H9 (cell line): ENCODE results near the gene CDC42EP1. TPM values are rescaled to one million over a fixed set of nuclear protein-coding genes. Genes with fewer than 3 reads are reported as not detected.

Source experiments
- DNase-seq: peaks from one replicate; pipeline ENCODE4 v3.0.0-alpha.2; 2017
- H2AFZ ChIP-seq: one replicate; pipeline ENCODE4 v1.6.1; 2013; ENCODE audit warnings: mild to moderate bottlenecking, low read length, control low read depth, moderate library complexity
- H2AK5ac ChIP-seq: 2 replicates; pipeline ENCODE4 v1.6.1; 2013; ENCODE audit warnings: low read length, control low read depth, mixed read lengths; ENCODE audit not compliant: insufficient read length
- H2BK120ac ChIP-seq: one replicate; pipeline ENCODE4 v1.6.1; 2013; ENCODE audit warnings: low read depth, mild to moderate bottlenecking, low read length, control low read depth, inconsistent platforms; ENCODE audit not compliant: poor library complexity, severe bottlenecking
- H2BK12ac ChIP-seq: 2 replicates; pipeline ENCODE4 v1.6.1; 2013; ENCODE audit warnings: low read length, control low read depth, mixed read lengths, low read depth; ENCODE audit not compliant: insufficient read length
- H2BK15ac ChIP-seq: 2 replicates; pipeline ENCODE4 v1.6.1; 2013; ENCODE audit warnings: low read depth, low read length, control low read depth
- H2BK20ac ChIP-seq: one replicate; pipeline ENCODE4 v1.6.1; 2013; ENCODE audit warnings: low read depth, mild to moderate bottlenecking, low read length, control low read depth, inconsistent platforms; ENCODE audit not compliant: poor library complexity, severe bottlenecking
- H2BK5ac ChIP-seq: 2 replicates; pipeline ENCODE4 v1.6.1; 2013; ENCODE audit warnings: low read length, control low read depth, mixed read lengths; ENCODE audit not compliant: insufficient read length
- H3K14ac ChIP-seq: 2 replicates; pipeline ENCODE4 v1.6.1; 2013; ENCODE audit warnings: low read length, control low read depth; ENCODE audit not compliant: insufficient read depth
- H3K18ac ChIP-seq: 2 replicates; pipeline ENCODE4 v1.6.1; 2013; ENCODE audit warnings: low read depth, mild to moderate bottlenecking, mixed read lengths, low read length, control low read depth; ENCODE audit not compliant: insufficient read length
- H3K23ac ChIP-seq: 2 replicates; pipeline ENCODE4 v1.6.1; 2013; ENCODE audit warnings: low read length, control low read depth, mixed read lengths, low read depth; ENCODE audit not compliant: insufficient read length
- H3K23me2 ChIP-seq: 2 replicates; pipeline ENCODE4 v1.6.1; 2013; ENCODE audit warnings: low read depth, mild to moderate bottlenecking, mixed read lengths, low read length, control low read depth; ENCODE audit not compliant: insufficient read length, poor library complexity, severe bottlenecking
- H3K27ac ChIP-seq: 2 replicates; pipeline ENCODE4 v1.5.1; 2013; ENCODE audit warnings: low read length, control low read depth, mixed read lengths, low read depth; ENCODE audit not compliant: insufficient read length
- H3K27me3 ChIP-seq: 2 replicates; pipeline ENCODE4 v1.6.1; 2013; ENCODE audit warnings: low read length, control low read depth, inconsistent platforms; ENCODE audit not compliant: insufficient read depth
- H3K4ac ChIP-seq: 2 replicates; pipeline ENCODE4 v1.6.1; 2013; ENCODE audit warnings: low read depth, mild to moderate bottlenecking, control low read depth, inconsistent platforms, low read length, moderate library complexity
- H3K4me1 ChIP-seq: 2 replicates; pipeline ENCODE4 v1.6.1; 2013; ENCODE audit warnings: low read length, control low read depth, inconsistent platforms; ENCODE audit not compliant: insufficient read depth
- H3K4me2 ChIP-seq: 2 replicates; pipeline ENCODE4 v1.6.1; 2013; ENCODE audit warnings: low read length, control low read depth, mixed read lengths; ENCODE audit not compliant: insufficient read length, insufficient read depth
- H3K56ac ChIP-seq: 2 replicates; pipeline ENCODE4 v1.6.1; 2013; ENCODE audit warnings: low read depth, mild to moderate bottlenecking, mixed read lengths, low read length, control low read depth; ENCODE audit not compliant: insufficient read length
- H3K79me1 ChIP-seq: 2 replicates; pipeline ENCODE4 v1.6.1; 2013; ENCODE audit warnings: low read depth, mild to moderate bottlenecking, moderate library complexity, low read length, control low read depth, inconsistent platforms; ENCODE audit not compliant: insufficient read depth, poor library complexity, severe bottlenecking
- H3K79me2 ChIP-seq: 2 replicates; pipeline ENCODE4 v1.6.1; 2013; ENCODE audit warnings: low read length, control low read depth, inconsistent platforms; ENCODE audit not compliant: insufficient read depth
- H3K9ac ChIP-seq: 2 replicates; pipeline ENCODE4 v1.6.1; 2013; ENCODE audit warnings: low read length, control low read depth, mixed read lengths; ENCODE audit not compliant: insufficient read length; ENCODE audit errors: extremely low read depth
- H3K9me3 ChIP-seq: one replicate; pipeline ENCODE4 v1.6.1; 2013; ENCODE audit warnings: low read depth, low read length, inconsistent platforms; ENCODE audit not compliant: control insufficient read depth
- H3T11ph ChIP-seq: one replicate; pipeline ENCODE4 v1.6.1; 2013; ENCODE audit warnings: mild to moderate bottlenecking, low read length, control low read depth, inconsistent platforms
- H4K20me1 ChIP-seq: one replicate; pipeline ENCODE4 v1.6.1; 2013; ENCODE audit not compliant: control insufficient read depth, insufficient read length, insufficient read depth
- H4K5ac ChIP-seq: 2 replicates; pipeline ENCODE4 v1.6.1; 2013; ENCODE audit warnings: low read depth, mild to moderate bottlenecking, mixed read lengths, low read length, control low read depth; ENCODE audit not compliant: insufficient read length
- H4K8ac ChIP-seq: replicated peaks from 2 replicates; pipeline ENCODE4 v1.6.1; 2013; ENCODE audit warnings: low read length, control low read depth, mixed read lengths, low read depth; ENCODE audit not compliant: insufficient read length
- H4K91ac ChIP-seq: 2 replicates; pipeline ENCODE4 v1.6.1; 2013; ENCODE audit warnings: low read depth, mild to moderate bottlenecking, moderate library complexity, mixed read lengths, low read length, control low read depth; ENCODE audit not compliant: insufficient read length
- H3K27ac Mint-ChIP-seq, 3 experiments: 2 replicates in 2 of 3; 3 replicates in 1 of 3; pipeline ENCODE4 v1.8.0; 2020 to 2021; ENCODE audit warnings: mixed read lengths in 3 of 3, mild to moderate bottlenecking in 1 of 3, moderate library complexity in 1 of 3
- H3K27me3 Mint-ChIP-seq: 2 replicates; pipeline ENCODE4 v1.8.0; 2021; ENCODE audit warnings: low read depth, mild to moderate bottlenecking, moderate library complexity, mixed read lengths
- H3K36me3 Mint-ChIP-seq, 3 experiments: 2 replicates in 2 of 3; 3 replicates in 1 of 3; pipeline ENCODE4 v1.8.0; 2020 to 2021; ENCODE audit warnings: low read depth in 3 of 3, mixed read lengths in 3 of 3; ENCODE audit not compliant: insufficient read depth in 1 of 3
- H3K4me1 Mint-ChIP-seq, 2 experiments: 2 replicates each; pipeline ENCODE4 v1.8.0; 2020; ENCODE audit warnings: mixed read lengths in 2 of 2
- H3K4me3 Mint-ChIP-seq, 2 experiments: 2 replicates in 1 of 2; 3 replicates in 1 of 2; pipeline ENCODE4 v1.8.0; 2020 to 2021; ENCODE audit warnings: mild to moderate bottlenecking in 2 of 2, mixed read lengths in 2 of 2, moderate library complexity in 1 of 2
- H3K9me3 Mint-ChIP-seq, 2 experiments: 2 replicates in 1 of 2; 3 replicates in 1 of 2; pipeline ENCODE4 v1.8.0; 2020; ENCODE audit warnings: mild to moderate bottlenecking in 2 of 2, mixed read lengths in 2 of 2, moderate library complexity in 1 of 2
- CTCF ChIP-seq: fragments of 200-600 bp; sonication (generic); conservative IDR thresholded peaks from 3 replicates; pipeline ENCODE4 v1.8.0; 2021; ENCODE audit warnings: antibody characterized with exemption, mild to moderate bottlenecking
- WGBS: extraction: QIAGEN DNeasy Blood & Tissue Kit; methylation state at CpG from one replicate; pipeline ENCODE4 v1.1.7; 2013; ENCODE audit warnings: missing lambda C conversion rate, low lambda C conversion rate, mixed read lengths; ENCODE audit not compliant: insufficient read length; ENCODE audit errors: extremely low coverage; 5-methylcytosine and 5-hydroxymethylcytosine counted together
- total RNA-seq: library from RNA; stranded (reverse); gene quantifications from 2 replicates; pipeline ENCODE4 v1.2.1, GENCODE V29; 2021

The CDC42EP1 gene
- total RNA-seq, 1 experiment from 2014 or later, result 23.0 TPM

DNA sequence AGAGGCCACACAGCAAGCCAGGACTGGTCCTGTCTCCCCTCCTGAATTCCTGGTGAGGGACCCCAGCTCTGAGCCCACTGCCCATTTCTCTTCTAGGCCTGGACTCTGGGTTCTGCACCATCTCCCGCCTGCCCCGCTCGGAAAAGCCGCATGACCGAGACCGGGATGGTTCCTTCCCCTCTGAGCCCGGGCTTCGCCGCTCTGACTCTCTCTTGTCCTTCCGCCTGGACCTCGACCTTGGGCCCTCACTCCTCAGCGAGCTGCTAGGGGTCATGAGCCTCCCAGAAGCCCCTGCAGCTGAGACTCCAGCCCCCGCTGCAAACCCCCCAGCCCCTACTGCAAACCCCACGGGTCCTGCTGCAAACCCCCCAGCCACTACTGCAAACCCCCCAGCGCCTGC is 7.7 kb downstream of the CDC42EP1 start:
- Histone ChIP-seq H2BK5ac (no peak overlapping the region), H2BK15ac (no peak overlapping the region), H4K8ac (no peak overlapping the region), H3K4ac (no peak overlapping the region), H4K20me1 (no peaks in the 10 kb centered on the region), H3K79me1 (no peaks in the 10 kb centered on the region), H3T11ph (no peak overlapping the region), H3K79me2 (no peaks in the 10 kb centered on the region; the same call in 1 of the 2 replicates), H3K14ac (no peak overlapping the region; the same call in 1 of the 2 replicates), H3K18ac (no peak overlapping the region), H3K4me2 (no peak overlapping the region), H3K27me3 (no peaks in the 10 kb centered on the region), H4K91ac (no peak overlapping the region), H3K23me2 (no peaks in the 10 kb centered on the region), H2AFZ (no peak overlapping the region), H2BK120ac (no peak overlapping the region), H3K56ac (no peak overlapping the region), H2BK12ac (no peak overlapping the region), H4K5ac (no peak overlapping the region), H3K9me3 (no peaks in the 10 kb centered on the region), H2BK20ac (no peak overlapping the region), H2AK5ac (no peak overlapping the region), H3K4me1 (peaks cover 8% of the 10 kb centered on the region), H3K9ac (no peak overlapping the region), H3K23ac (no peak overlapping the region), H3K27ac (no peak overlapping the region)
- H3K4me1 Mint-ChIP-seq, result peaks cover 38 to 42% of the 10 kb centered on the region in 2 experiments
- H3K27me3 Mint-ChIP-seq, result peaks cover 3% of the 10 kb centered on the region; the same call in 1 of the 2 replicates
- H3K9me3 Mint-ChIP-seq, result no peaks in the 10 kb centered on the region; a peak in 1 of 5 replicates
- no peak overlapping the region for H3K4me3 Mint-ChIP-seq
- TF ChIP-seq CTCF, result no peak
- H3K27ac Mint-ChIP-seq, result no peak overlapping the region
- no CpG with 5 or more reads among the region's 15 CpGs for WGBS
- H3K36me3 Mint-ChIP-seq, result peaks cover 0 to 12% (median 0%) of the 10 kb centered on the region in 3 experiments; a peak in 4 of 7 replicates
- DNase-seq, result peak; percentile 28
